HepG2 (cell line): ENCODE measurements around the gene VPS52. TPM values are rescaled to one million over a fixed set of nuclear protein-coding genes. Genes with fewer than 3 reads are reported as not detected.

Experiments used
- AKAP8 ChIP-seq: sonication (generic); formaldehyde crosslinking; IDR thresholded peaks from 2 replicates; pipeline ENCODE4 v1.5.1; 2020; ENCODE audit warnings: mild to moderate bottlenecking, missing genetic modification reagents
- CAMTA2 ChIP-seq: sonication (generic); formaldehyde crosslinking; IDR thresholded peaks from 2 replicates; pipeline ENCODE4 v1.4.0; 2020; ENCODE audit warnings: mild to moderate bottlenecking, missing genetic modification reagents, borderline replicate concordance
- EED ChIP-seq: sonication (generic); formaldehyde crosslinking; IDR thresholded peaks from 2 replicates; pipeline ENCODE4 v1.5.0; 2020; ENCODE audit warnings: mild to moderate bottlenecking, missing genetic modification reagents
- GPN1 ChIP-seq: sonication (generic); formaldehyde crosslinking; IDR thresholded peaks from 2 replicates; pipeline ENCODE4 v1.5.1; 2020; ENCODE audit warnings: missing genetic modification reagents, borderline replicate concordance
- KDM6A ChIP-seq: IDR thresholded peaks from 2 replicates; pipeline ENCODE4 v1.6.1; 2016; ENCODE audit warnings: low read depth
- PITX1 ChIP-seq: sonication (generic); formaldehyde crosslinking; IDR thresholded peaks from 2 replicates; pipeline ENCODE4 v1.5.1; 2020; ENCODE audit warnings: mild to moderate bottlenecking, missing genetic modification reagents
- PRPF4 ChIP-seq: fragments of 200-400 bp; formaldehyde crosslinking; IDR thresholded peaks from 2 replicates; pipeline ENCODE4 v1.6.1; 2016; ENCODE audit warnings: low read length, low read depth; ENCODE audit not compliant: poor library complexity, severe bottlenecking
- SIX1 ChIP-seq: sonication (generic); formaldehyde crosslinking; IDR thresholded peaks from 2 replicates; pipeline ENCODE4 v1.4.0; 2020; ENCODE audit warnings: missing genetic modification reagents, borderline replicate concordance
- SP4 ChIP-seq: sonication (generic); formaldehyde crosslinking; IDR thresholded peaks from 2 replicates; pipeline ENCODE4 v1.8.1; 2023; ENCODE audit warnings: mild to moderate bottlenecking, missing genetic modification reagents
- U2AF2 ChIP-seq: fragments of 200-400 bp; formaldehyde crosslinking; IDR thresholded peaks from 2 replicates; pipeline ENCODE4 v1.6.1; 2017; ENCODE audit warnings: low read depth, mild to moderate bottlenecking, low read length
- ZIK1 ChIP-seq: sonication (generic); formaldehyde crosslinking; IDR thresholded peaks from 2 replicates; pipeline ENCODE4 v1.5.0; 2020; ENCODE audit warnings: mild to moderate bottlenecking, low read depth, missing genetic modification reagents, borderline replicate concordance
- ZNF350 ChIP-seq: sonication (generic); formaldehyde crosslinking; IDR thresholded peaks from 2 replicates; pipeline ENCODE4 v1.4.0; 2020; ENCODE audit warnings: mild to moderate bottlenecking, low read depth, missing genetic modification reagents, borderline replicate concordance
- ZNF891 ChIP-seq: sonication (generic); formaldehyde crosslinking; IDR thresholded peaks from 2 replicates; pipeline ENCODE4 v1.5.0; 2020; ENCODE audit warnings: mild to moderate bottlenecking, missing genetic modification reagents
- polyA plus RNA-seq, 8 experiments: library from polyadenylated mRNA; depleted of rRNA in 3 of 8; stranded (reverse) in 7 of 8; unstranded in 1 of 8; fragments of >200 nt; fragmentation: Illumina TruSeq in 4 of 8; extraction: Trizol in 4 of 8; gene quantifications; 2 replicates each; pipeline versions ENCODE4 v1.2.1 to v1.2.3, GENCODE V29; 2011 to 2016; ENCODE audit warnings: low read depth in 4 of 8, missing spikeins in 1 of 8, mixed read lengths in 1 of 8; ENCODE audit not compliant: insufficient read depth in 1 of 8
- total RNA-seq, 5 experiments: library from RNA; depleted of rRNA; stranded (reverse); fragments of >200 nt; fragmentation: Illumina TruSeq; extraction: Trizol; gene quantifications; 2 replicates each; pipeline ENCODE4 v1.2.3, GENCODE V29; 2016; ENCODE audit warnings: low read depth in 1 of 5
- TF ChIP-seq, protein P1 (sequence below), 2 experiments: IDR thresholded peaks; 2 replicates each; pipeline ENCODE4 v1.6.1; 2011 to 2012; ENCODE audit warnings: low read length in 2 of 2, borderline replicate concordance in 1 of 2, low read depth in 1 of 2, mild to moderate bottlenecking in 1 of 2, moderate library complexity in 1 of 2
- TF ChIP-seq, protein P2 (sequence below): sonication (generic); formaldehyde crosslinking; IDR thresholded peaks from 2 replicates; pipeline ENCODE4 v1.4.0; 2020; ENCODE audit warnings: mild to moderate bottlenecking, missing genetic modification reagents
- TF ChIP-seq, protein P3 (sequence below): sonication (generic); formaldehyde crosslinking; IDR thresholded peaks from 2 replicates; pipeline ENCODE4 v1.5.0; 2020; ENCODE audit warnings: missing genetic modification reagents
- TF ChIP-seq, protein P4 (sequence below): sonication (generic); formaldehyde crosslinking; IDR thresholded peaks from 2 replicates; pipeline ENCODE4 v1.4.0; 2020; ENCODE audit warnings: missing genetic modification reagents, mild to moderate bottlenecking, borderline replicate concordance

Gene VPS52
- total and polyA plus RNA-seq, 2 of the 13 experiments (the other 11 are each of a cell fraction or from before 2014, with no cell fraction given): 48.9 to 85.5 TPM

DNA sequence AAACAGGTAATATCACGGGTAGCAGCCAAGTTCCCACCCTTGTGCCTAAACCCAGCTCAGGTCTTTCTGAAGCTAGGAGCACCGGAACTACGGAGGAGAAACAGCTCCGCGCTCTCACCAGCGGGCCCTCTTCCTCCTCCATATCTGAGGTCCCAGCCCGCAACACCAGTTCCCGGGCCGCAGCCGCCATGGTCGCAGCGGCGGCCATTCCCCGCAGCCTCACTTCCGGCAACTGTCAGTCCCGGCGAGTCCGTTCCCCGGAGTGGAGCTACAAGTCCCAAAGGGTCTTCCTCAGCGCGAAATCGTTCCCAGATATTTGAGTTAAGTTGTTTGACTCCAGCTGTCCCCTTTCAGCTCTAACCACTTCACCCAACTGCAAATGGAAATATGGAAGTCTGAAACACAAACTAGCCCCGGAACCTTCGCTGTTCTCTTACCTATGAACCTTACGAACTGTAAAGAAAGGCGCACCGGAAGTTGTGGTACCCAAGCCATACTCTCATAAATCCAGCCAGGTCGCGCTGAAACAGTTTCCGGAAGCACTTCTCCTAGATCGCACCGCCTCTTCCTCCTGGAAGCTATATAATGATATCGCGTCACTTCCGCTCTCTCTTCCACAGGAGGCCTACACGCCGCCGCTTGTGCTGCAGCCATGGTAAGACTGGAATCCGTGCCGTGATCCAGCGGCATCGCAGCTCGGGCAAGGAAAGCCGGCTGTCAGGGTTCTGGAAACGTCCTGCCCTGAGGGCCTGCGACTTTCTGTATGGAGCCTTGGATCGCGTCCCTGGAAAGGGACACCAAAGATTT lies at the start of gene VPS52, which contains the start of gene RPS18 (continued):
- TF ChIP-seq, protein P1, sequence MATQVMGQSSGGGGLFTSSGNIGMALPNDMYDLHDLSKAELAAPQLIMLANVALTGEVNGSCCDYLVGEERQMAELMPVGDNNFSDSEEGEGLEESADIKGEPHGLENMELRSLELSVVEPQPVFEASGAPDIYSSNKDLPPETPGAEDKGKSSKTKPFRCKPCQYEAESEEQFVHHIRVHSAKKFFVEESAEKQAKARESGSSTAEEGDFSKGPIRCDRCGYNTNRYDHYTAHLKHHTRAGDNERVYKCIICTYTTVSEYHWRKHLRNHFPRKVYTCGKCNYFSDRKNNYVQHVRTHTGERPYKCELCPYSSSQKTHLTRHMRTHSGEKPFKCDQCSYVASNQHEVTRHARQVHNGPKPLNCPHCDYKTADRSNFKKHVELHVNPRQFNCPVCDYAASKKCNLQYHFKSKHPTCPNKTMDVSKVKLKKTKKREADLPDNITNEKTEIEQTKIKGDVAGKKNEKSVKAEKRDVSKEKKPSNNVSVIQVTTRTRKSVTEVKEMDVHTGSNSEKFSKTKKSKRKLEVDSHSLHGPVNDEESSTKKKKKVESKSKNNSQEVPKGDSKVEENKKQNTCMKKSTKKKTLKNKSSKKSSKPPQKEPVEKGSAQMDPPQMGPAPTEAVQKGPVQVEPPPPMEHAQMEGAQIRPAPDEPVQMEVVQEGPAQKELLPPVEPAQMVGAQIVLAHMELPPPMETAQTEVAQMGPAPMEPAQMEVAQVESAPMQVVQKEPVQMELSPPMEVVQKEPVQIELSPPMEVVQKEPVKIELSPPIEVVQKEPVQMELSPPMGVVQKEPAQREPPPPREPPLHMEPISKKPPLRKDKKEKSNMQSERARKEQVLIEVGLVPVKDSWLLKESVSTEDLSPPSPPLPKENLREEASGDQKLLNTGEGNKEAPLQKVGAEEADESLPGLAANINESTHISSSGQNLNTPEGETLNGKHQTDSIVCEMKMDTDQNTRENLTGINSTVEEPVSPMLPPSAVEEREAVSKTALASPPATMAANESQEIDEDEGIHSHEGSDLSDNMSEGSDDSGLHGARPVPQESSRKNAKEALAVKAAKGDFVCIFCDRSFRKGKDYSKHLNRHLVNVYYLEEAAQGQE (IDR thresholded peaks at IDR 0.05; ENCODE audit: borderline replicate concordance in 1 of 2, low read depth in 1 of 2, low read length in 2 of 2): peak in 1 of 2 experiments; percentile 62; a peak in 1 of 4 replicates
- TF ChIP-seq SIX1 (CRISPR knock-in tag): peak; percentile 51; the same call in 1 of the 2 replicates
- TF ChIP-seq AKAP8 (CRISPR knock-in tag): 0 out of 2 replicates have a peak, but pooled peaks have one; percentile 25
- TF ChIP-seq, protein P2, sequence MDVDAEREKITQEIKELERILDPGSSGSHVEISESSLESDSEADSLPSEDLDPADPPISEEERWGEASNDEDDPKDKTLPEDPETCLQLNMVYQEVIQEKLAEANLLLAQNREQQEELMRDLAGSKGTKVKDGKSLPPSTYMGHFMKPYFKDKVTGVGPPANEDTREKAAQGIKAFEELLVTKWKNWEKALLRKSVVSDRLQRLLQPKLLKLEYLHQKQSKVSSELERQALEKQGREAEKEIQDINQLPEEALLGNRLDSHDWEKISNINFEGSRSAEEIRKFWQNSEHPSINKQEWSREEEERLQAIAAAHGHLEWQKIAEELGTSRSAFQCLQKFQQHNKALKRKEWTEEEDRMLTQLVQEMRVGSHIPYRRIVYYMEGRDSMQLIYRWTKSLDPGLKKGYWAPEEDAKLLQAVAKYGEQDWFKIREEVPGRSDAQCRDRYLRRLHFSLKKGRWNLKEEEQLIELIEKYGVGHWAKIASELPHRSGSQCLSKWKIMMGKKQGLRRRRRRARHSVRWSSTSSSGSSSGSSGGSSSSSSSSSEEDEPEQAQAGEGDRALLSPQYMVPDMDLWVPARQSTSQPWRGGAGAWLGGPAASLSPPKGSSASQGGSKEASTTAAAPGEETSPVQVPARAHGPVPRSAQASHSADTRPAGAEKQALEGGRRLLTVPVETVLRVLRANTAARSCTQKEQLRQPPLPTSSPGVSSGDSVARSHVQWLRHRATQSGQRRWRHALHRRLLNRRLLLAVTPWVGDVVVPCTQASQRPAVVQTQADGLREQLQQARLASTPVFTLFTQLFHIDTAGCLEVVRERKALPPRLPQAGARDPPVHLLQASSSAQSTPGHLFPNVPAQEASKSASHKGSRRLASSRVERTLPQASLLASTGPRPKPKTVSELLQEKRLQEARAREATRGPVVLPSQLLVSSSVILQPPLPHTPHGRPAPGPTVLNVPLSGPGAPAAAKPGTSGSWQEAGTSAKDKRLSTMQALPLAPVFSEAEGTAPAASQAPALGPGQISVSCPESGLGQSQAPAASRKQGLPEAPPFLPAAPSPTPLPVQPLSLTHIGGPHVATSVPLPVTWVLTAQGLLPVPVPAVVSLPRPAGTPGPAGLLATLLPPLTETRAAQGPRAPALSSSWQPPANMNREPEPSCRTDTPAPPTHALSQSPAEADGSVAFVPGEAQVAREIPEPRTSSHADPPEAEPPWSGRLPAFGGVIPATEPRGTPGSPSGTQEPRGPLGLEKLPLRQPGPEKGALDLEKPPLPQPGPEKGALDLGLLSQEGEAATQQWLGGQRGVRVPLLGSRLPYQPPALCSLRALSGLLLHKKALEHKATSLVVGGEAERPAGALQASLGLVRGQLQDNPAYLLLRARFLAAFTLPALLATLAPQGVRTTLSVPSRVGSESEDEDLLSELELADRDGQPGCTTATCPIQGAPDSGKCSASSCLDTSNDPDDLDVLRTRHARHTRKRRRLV (CRISPR knock-in tag): no peak
- peak; percentile 87 for TF ChIP-seq ZNF891
- TF ChIP-seq PRPF4: no peak
- TF ChIP-seq SP4: peak; percentile 77; the same call in 1 of the 2 replicates
- peak; percentile 77; the same call in 1 of the 2 replicates for TF ChIP-seq ZIK1 (CRISPR knock-in tag)
- TF ChIP-seq EED (CRISPR knock-in tag): peak; percentile 92
- TF ChIP-seq ZNF350: peak; percentile 96
- TF ChIP-seq GPN1 (CRISPR knock-in tag): 0 out of 2 replicates have a peak, but pooled peaks have one; percentile 17
- TF ChIP-seq CAMTA2 (CRISPR knock-in tag): 0 out of 2 replicates have a peak, but pooled peaks have one; percentile 24
- peak; percentile 76 for TF ChIP-seq PITX1 (CRISPR knock-in tag)
- TF ChIP-seq KDM6A (CRISPR knock-in tag): no peak
- TF ChIP-seq U2AF2: no peak
- TF ChIP-seq, protein P3, sequence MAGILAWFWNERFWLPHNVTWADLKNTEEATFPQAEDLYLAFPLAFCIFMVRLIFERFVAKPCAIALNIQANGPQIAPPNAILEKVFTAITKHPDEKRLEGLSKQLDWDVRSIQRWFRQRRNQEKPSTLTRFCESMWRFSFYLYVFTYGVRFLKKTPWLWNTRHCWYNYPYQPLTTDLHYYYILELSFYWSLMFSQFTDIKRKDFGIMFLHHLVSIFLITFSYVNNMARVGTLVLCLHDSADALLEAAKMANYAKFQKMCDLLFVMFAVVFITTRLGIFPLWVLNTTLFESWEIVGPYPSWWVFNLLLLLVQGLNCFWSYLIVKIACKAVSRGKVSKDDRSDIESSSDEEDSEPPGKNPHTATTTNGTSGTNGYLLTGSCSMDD (CRISPR knock-in tag): no peak
- TF ChIP-seq, protein P4, sequence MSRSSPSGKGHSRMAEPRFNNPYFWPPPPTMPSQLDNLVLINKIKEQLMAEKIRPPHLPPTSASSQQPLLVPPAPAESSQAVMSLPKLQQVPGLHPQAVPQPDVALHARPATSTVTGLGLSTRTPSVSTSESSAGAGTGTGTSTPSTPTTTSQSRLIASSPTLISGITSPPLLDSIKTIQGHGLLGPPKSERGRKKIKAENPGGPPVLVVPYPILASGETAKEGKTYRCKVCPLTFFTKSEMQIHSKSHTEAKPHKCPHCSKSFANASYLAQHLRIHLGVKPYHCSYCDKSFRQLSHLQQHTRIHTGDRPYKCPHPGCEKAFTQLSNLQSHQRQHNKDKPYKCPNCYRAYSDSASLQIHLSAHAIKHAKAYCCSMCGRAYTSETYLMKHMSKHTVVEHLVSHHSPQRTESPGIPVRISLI (CRISPR knock-in tag): peak; percentile 56; the same call in 1 of the 2 replicates
